HK-2 (cell line): Measurements from ENCODE around the gene AHCYL2.
"Not testable (repeated sequence)": the region's sequence is repeated elsewhere in the genome, so short reads cannot be mapped to it uniquely, and the experiment has no call there.

Experiments used
- DNase-seq: peaks from one replicate; pipeline ENCODE4 v3.0.0-alpha.2; 2018; ENCODE audit not compliant: unreplicated experiment

The AHCYL2 gene

GRCh38 chr7:129353104-129353503 lies 128.3 kb downstream of the AHCYL2 start:
- DNase-seq: not testable (repeated sequence)

- no peak for DNase-seq
These were observed 129.8 kb downstream of the AHCYL2 start for GRCh38 chr7:129354428-129355157.

- no peak for DNase-seq
These were observed 131.3 kb downstream of the AHCYL2 start for GRCh38 chr7:129356176-129356575.

GRCh38 chr7:129359176-129359575 lies 134.3 kb downstream of the AHCYL2 start:
- DNase-seq: no peak

GRCh38 chr7:129359638-129360037 lies 134.8 kb downstream of the AHCYL2 start:
- no peak for DNase-seq

GRCh38 chr7:129361771-129362170 lies 136.9 kb downstream of the AHCYL2 start:
- DNase-seq: no peak

GRCh38 chr7:129362496-129362895 lies 137.7 kb downstream of the AHCYL2 start:
- DNase-seq: no peak

GRCh38 chr7:129367349-129367699 lies 142.5 kb downstream of the AHCYL2 start:
- DNase-seq: no peak

- peak; percentile 72 for DNase-seq
These were observed 143.0 kb downstream of the AHCYL2 start for GRCh38 chr7:129367700-129368388.

GRCh38 chr7:129368389-129368986 lies 143.7 kb downstream of the AHCYL2 start:
- DNase-seq: no peak

- DNase-seq: not testable (repeated sequence)
These were observed 144.6 kb downstream of the AHCYL2 start for GRCh38 chr7:129369447-129369846.

- DNase-seq: no peak
These were observed 146.0 kb downstream of the AHCYL2 start for GRCh38 chr7:129370812-129371211.

- DNase-seq: no peak
These were observed 146.7 kb downstream of the AHCYL2 start for GRCh38 chr7:129371487-129371886.

GRCh38 chr7:129373651-129374428 lies 149.0 kb downstream of the AHCYL2 start:
- DNase-seq: no peak

- no peak for DNase-seq
These were observed 150.5 kb downstream of the AHCYL2 start for GRCh38 chr7:129375141-129375938.

GRCh38 chr7:129376076-129376777 lies 151.4 kb downstream of the AHCYL2 start:
- no peak for DNase-seq

- DNase-seq: no peak
These were observed 152.2 kb downstream of the AHCYL2 start for GRCh38 chr7:129376778-129377700.

- no peak for DNase-seq
These were observed 157.1 kb downstream of the AHCYL2 start for GRCh38 chr7:129381710-129382484.
